ENCODE results near the gene SHISA2. TPM values are rescaled to one million over a fixed set of nuclear protein-coding genes. Genes with fewer than 3 reads are reported as not detected.

The SHISA2 gene
- total RNA-seq, 4 donors from 2014 or later = 0.24 to 6.0 (median 0.29) TPM; not detected in 1

- Histone ChIP-seq H3K4me1 (no peaks in the 10 kb centered on the region), H3K9me3 (no peaks in the 10 kb centered on the region), H3K4me3 (no peak overlapping the region), H3K27me3 (no peaks in the 10 kb centered on the region), H3K27ac (no peak overlapping the region), H3K36me3 (no peaks in the 10 kb centered on the region)
- intact Hi-C loops (cut with DNase I; ENCODE audit: low total_unique reads) = no loop called here
- no peak for DNase-seq
- no peak for TF ChIP-seq POLR2A (IDR thresholded peaks at IDR 0.05)
- TF ChIP-seq, protein P1, sequence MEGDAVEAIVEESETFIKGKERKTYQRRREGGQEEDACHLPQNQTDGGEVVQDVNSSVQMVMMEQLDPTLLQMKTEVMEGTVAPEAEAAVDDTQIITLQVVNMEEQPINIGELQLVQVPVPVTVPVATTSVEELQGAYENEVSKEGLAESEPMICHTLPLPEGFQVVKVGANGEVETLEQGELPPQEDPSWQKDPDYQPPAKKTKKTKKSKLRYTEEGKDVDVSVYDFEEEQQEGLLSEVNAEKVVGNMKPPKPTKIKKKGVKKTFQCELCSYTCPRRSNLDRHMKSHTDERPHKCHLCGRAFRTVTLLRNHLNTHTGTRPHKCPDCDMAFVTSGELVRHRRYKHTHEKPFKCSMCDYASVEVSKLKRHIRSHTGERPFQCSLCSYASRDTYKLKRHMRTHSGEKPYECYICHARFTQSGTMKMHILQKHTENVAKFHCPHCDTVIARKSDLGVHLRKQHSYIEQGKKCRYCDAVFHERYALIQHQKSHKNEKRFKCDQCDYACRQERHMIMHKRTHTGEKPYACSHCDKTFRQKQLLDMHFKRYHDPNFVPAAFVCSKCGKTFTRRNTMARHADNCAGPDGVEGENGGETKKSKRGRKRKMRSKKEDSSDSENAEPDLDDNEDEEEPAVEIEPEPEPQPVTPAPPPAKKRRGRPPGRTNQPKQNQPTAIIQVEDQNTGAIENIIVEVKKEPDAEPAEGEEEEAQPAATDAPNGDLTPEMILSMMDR (IDR thresholded peaks at IDR 0.05) = no peak
Observed at GRCh38 chr13:26024558-26024957, 27.3 kb downstream of the SHISA2 start.

DNA sequence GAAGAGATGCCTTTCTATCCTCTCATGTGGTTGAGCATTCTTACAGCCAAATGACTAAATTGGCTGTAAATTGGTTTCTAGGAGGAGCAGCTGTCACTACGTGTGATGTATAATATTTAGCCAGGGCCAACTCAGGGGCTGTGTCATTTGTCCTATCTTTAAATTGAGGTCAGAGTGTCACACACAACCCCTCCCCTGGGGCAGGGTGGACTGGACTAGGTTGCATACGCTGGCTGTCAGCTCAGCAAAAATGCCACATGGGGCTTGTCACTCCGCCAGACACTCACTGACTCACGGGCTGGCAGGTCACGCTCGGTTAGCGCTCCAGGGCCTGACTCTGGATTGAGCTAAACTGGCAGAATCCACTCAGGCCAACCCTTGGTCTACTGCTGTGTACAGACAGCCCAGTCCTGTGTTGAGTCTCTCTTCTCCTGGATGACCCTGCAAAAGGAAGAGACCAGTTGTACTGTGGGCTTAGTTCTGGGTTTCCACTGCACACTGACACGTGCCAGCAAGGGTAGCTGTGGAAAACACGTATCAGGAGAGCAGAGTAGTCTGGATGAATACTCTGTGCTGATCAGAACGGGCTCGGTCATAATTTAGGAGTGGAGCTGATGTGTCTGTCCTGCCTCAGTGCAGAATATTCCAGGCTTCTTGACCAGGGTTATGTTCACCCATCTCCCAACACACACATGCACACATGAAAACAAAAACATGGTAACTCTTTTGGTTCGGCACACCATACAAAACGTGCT, 29.1 kb downstream of the SHISA2 start:
- H3K27ac ChIP-seq = no peak overlapping the region
- H3K27me3 ChIP-seq = no peaks in the 10 kb centered on the region
- no peaks in the 10 kb centered on the region for H3K9me3 ChIP-seq
- intact Hi-C loops (cut with DNase I; ENCODE audit: low total_unique reads) = no loop called here
- TF ChIP-seq POLR2A (IDR thresholded peaks at IDR 0.05) = no peak
- TF ChIP-seq, protein P1 (IDR thresholded peaks at IDR 0.05) = no peak
- no peak overlapping the region for H3K4me3 ChIP-seq
- H3K4me1 ChIP-seq = no peaks in the 10 kb centered on the region
- no peaks in the 10 kb centered on the region for H3K36me3 ChIP-seq
- no peak for DNase-seq

DNA sequence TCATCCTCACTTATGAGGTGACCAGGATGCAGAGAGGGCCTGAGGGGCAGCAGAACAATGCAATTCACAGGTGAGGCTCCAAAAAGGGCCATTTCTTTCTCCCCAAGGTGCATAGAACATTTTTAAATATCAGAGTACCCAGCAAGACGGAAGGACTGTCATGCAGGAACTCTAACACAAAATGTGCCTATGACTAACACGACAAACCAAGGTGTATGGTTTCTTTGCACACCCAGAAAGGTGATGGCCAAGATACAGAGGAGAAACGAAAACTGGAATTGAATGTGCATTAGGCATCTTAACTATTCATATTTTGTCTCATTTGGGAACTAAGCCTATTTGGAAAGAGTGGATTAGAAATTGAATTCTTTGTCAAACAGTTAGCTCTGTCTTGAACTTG, 29.9 kb downstream of the SHISA2 start:
- no peak for DNase-seq
- intact Hi-C loops (cut with DNase I; ENCODE audit: low total_unique reads) = no loop called here
- TF ChIP-seq, protein P1 (IDR thresholded peaks at IDR 0.05) = no peak
- TF ChIP-seq POLR2A (IDR thresholded peaks at IDR 0.05) = no peak
- Histone ChIP-seq H3K27ac (no peak overlapping the region), H3K9me3 (no peaks in the 10 kb centered on the region), H3K4me3 (no peak overlapping the region), H3K27me3 (no peaks in the 10 kb centered on the region), H3K36me3 (no peaks in the 10 kb centered on the region), H3K4me1 (no peaks in the 10 kb centered on the region)

DNA sequence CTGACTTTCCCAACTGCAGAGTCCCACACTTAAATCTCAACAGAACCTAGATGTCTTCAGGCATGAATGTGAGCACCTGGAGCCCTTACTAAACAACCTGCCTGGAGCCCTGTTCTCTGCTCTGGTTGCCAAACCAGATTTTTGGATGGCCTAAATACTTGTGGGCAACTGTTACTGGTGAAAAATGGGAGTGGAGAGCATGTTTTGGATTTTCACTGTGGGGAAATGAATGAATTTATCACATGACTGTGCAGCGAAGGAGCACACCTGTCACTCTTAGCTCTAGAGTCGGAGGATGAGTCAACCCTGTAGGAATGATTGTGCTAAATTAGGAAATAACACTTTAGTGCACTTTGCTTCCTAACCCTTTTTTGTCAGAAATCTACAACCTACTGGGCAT, 30.3 kb downstream of the SHISA2 start:
- H3K36me3 ChIP-seq = no peaks in the 10 kb centered on the region
- H3K4me3 ChIP-seq = no peak overlapping the region
- intact Hi-C loops (cut with DNase I; ENCODE audit: low total_unique reads) = no loop called here
- no peaks in the 10 kb centered on the region for H3K9me3 ChIP-seq
- DNase-seq = no peak
- H3K4me1 ChIP-seq = no peaks in the 10 kb centered on the region
- TF ChIP-seq POLR2A (IDR thresholded peaks at IDR 0.05) = no peak
- TF ChIP-seq, protein P1 (IDR thresholded peaks at IDR 0.05) = no peak
- no peak overlapping the region for H3K27ac ChIP-seq
- H3K27me3 ChIP-seq = no peaks in the 10 kb centered on the region

DNA sequence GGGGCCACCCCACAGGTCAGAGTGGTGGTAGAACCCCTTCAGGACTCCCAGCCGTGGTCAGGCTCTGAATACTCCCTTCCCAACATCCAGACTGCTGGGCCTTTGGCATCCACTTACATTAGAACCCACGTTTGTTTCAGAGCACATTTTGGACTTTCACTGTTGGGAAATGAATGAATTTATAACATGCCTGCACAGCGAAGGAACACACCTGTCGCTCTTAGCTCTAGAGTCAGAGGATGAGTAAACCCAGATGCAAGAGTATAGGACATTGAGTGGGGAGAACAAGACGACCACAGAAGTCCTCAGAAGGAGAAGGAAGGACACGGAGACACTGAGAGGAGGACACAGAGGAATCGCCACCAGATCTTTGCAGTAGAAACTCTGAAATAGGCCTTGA, 30.9 kb downstream of the SHISA2 start:
- no peaks in the 10 kb centered on the region for H3K36me3 ChIP-seq
- no peak overlapping the region for H3K27ac ChIP-seq
- H3K27me3 ChIP-seq = no peaks in the 10 kb centered on the region
- no peaks in the 10 kb centered on the region for H3K9me3 ChIP-seq
- H3K4me1 ChIP-seq = no peaks in the 10 kb centered on the region
- intact Hi-C loops (cut with DNase I; ENCODE audit: low total_unique reads) = no loop called here
- no peak overlapping the region for H3K4me3 ChIP-seq
- no peak for TF ChIP-seq POLR2A (IDR thresholded peaks at IDR 0.05)
- TF ChIP-seq, protein P1 (IDR thresholded peaks at IDR 0.05) = no peak
- no peak for DNase-seq
